ENCODE data around the gene SIDT2.

GRCh38 chr11:117166491-117166890 is 12.1 kb upstream of the SIDT2 start:
- TF ChIP-seq GTF2F1 (IDR thresholded peaks at IDR 0.05; ENCODE audit: borderline replicate concordance, low read depth, low read length) (no peak), E2F6 (IDR thresholded peaks at IDR 0.05) (no peak), POLR2A (IDR thresholded peaks at IDR 0.05; ENCODE audit: control extremely low read depth in 1 of 2, low read depth in 2 of 2, low read length in 2 of 2) (no peak), CBX8 (IDR thresholded peaks at IDR 0.05; ENCODE audit: borderline replicate concordance, low read depth, low read length) (no peak), CTCF (IDR thresholded peaks at IDR 0.05; ENCODE audit: control extremely low read depth in 1 of 3, insufficient read depth in 1 of 3, low read depth in 1 of 3, low read length in 3 of 3) (no peak), CREB1 (IDR thresholded peaks at IDR 0.05) (no peak), BCL11A (IDR thresholded peaks at IDR 0.05; ENCODE audit: low read depth in 2 of 2, low read length in 2 of 2) (no peak), SUZ12 (IDR thresholded peaks at IDR 0.05; ENCODE audit: low read length) (no peak), SP1 (IDR thresholded peaks at IDR 0.05; ENCODE audit: low read depth, low read length) (no peak), GABPA (IDR thresholded peaks at IDR 0.05; ENCODE audit: borderline replicate concordance, insufficient read depth, low read length) (no peak), POLR2AphosphoS5 (IDR thresholded peaks at IDR 0.05; ENCODE audit: low read depth, low read length) (no peak)

All from H1 (cell line).